Left renal pelvis (tissue), 4 donors: ENCODE results near the gene ARID5B. TPM values are rescaled to one million over a fixed set of nuclear protein-coding genes. Genes with fewer than 3 reads are reported as not detected.
A peak's percentile ranks its signal among the peaks of the same experiment; 100 is the strongest.
"Not testable (repeated sequence)": the region's sequence is repeated elsewhere in the genome, so short reads cannot be mapped to it uniquely, and the experiment has no call there.

Source experiments
- DNase-seq, 4 donors: peaks; one replicate each; pipeline ENCODE4 v3.0.0-alpha.2; 2013; ENCODE audit warnings: low read depth in 4 of 4, low spot score in 3 of 4
- polyA plus RNA-seq, 4 donors: library from polyadenylated mRNA; unstranded; fragments of 120-200 nt; gene quantifications; one replicate each; pipeline ENCODE4 v1.2.1, GENCODE V29; 2013; ENCODE audit not compliant: insufficient read length in 4 of 4

The ARID5B gene, protein sequence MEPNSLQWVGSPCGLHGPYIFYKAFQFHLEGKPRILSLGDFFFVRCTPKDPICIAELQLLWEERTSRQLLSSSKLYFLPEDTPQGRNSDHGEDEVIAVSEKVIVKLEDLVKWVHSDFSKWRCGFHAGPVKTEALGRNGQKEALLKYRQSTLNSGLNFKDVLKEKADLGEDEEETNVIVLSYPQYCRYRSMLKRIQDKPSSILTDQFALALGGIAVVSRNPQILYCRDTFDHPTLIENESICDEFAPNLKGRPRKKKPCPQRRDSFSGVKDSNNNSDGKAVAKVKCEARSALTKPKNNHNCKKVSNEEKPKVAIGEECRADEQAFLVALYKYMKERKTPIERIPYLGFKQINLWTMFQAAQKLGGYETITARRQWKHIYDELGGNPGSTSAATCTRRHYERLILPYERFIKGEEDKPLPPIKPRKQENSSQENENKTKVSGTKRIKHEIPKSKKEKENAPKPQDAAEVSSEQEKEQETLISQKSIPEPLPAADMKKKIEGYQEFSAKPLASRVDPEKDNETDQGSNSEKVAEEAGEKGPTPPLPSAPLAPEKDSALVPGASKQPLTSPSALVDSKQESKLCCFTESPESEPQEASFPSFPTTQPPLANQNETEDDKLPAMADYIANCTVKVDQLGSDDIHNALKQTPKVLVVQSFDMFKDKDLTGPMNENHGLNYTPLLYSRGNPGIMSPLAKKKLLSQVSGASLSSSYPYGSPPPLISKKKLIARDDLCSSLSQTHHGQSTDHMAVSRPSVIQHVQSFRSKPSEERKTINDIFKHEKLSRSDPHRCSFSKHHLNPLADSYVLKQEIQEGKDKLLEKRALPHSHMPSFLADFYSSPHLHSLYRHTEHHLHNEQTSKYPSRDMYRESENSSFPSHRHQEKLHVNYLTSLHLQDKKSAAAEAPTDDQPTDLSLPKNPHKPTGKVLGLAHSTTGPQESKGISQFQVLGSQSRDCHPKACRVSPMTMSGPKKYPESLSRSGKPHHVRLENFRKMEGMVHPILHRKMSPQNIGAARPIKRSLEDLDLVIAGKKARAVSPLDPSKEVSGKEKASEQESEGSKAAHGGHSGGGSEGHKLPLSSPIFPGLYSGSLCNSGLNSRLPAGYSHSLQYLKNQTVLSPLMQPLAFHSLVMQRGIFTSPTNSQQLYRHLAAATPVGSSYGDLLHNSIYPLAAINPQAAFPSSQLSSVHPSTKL
- 10 to 100 TPM; 24.7 to 54.5 (median 52.1) TPM for polyA plus RNA-seq

DNA sequence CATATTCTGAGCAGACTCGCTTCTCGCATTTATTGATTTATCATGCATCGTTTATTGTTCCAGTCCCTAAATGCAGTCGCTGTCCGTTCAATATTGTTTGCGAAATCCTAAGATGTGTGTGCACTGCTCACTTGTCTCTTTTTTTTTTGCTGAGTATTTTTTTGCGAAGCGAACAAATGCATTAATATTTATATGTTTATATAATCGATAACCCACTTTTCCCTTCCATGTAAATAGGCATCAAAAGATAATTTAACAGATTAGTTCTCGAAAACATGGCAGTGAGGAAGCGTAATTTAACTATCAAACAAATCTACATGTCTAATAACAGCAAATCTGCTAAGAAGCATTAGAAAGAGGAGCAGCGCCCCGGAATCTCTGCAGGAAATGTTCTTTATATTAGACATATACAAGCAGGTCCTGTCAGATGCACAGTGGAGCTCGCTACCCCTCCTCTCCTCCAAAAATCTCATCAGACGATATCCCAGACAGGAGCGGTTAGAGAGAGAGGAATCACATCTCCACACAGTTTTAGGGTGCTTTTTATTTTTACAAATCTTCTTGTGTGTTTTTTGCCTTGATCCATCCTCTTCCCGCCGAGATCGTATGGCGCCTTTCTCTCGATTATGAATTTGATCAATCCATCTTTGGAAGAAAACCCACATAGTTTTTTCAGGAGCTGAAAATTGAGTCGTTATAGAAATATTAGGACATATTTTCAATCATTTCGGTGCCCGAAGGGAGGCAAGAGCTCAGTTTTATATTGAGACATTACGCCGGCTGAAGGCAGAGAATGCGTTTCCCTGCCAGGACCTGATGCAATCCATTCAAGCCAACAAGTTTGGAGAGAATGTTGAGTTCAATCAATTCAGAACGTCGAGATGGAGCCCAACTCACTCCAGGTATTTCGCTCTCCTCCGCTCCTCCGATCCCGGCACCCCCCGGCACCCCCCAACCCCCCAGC is at the start of gene ARID5B:
Gene ARID5B, plus strand, starts transcription at position 871 of the 964 bp plus-strand sequence. Its CDS starts 11 bp downstream, at position 882.
- DNase-seq = no peak

DNA sequence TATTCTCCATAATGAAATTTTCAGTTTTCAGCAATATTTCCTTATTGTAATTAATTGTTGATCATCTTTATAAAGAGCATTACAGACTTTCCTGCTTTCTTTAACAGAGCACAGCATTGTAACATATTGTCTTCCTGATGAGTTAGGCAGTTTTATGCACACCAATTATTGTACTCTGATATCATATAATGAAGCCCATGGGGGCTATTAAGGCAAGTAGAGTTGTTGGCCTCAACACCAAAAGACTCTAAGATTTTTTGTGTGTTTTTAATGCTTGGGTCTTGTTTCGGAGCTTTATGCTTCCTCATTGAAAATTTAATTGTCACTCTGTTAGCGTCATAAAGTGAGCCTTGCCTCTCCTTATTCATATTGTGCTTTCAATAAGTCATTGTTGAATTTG is 49.2 kb upstream of the ARID5B start:
- no peak for DNase-seq

DNA sequence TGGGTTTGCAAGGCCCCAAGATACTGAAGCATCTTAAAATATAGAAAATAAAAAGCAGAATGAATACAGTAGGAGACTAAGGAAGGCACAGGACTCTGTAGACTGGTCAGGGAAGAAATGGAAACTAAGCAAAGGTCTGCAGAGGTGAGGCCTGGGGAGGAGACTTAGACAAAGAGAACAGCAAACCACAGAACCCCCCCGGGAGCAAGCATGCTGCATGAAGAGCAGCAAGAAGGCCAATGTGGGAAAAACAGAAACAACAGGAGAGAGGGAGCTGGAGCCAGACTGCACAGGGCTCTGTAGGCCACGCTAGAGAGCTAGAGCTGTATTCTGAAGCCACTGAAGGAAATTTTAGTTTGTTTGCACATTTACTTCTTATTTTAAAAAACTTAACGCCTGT is 45.7 kb upstream of the ARID5B start:
- no peak for DNase-seq

DNA sequence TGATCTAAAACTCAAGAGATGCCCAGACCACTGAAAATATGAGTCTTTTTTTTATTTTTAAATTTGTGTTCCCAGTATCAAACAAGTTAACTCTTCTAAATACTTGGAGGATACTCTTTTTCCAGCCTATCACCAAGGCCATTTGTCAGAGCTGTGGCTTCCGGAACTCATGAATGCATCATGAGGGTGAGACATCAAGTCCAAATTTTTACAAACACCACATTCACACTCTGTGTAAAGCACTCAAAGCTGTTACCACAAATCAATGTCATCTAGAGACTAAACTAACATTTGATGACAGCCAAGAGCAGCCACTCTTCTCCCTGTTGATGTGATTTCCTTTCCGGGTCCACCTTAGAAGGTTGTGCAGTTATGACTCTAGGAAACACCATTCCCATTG is 43.8 kb upstream of the ARID5B start:
- no peak for DNase-seq

DNA sequence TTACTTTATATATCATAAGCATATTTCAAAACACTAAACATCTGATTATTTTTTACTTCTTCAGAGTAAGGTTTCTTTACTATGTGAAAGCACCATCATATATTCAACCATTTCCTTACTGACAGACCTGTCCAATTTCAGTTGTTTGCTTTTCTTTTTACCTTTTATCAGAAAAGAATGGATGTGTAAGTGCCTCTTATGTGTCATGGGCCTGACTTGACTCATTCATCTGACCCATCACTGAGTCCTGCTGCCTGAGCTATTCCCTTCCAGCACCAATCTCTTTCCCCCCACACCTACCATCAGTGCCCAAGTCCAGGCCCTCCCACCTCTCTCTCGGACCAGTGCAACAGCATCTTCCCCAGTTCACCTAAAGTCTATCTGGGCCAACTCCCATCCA is 41.7 kb upstream of the ARID5B start:
- DNase-seq = no peak

DNA sequence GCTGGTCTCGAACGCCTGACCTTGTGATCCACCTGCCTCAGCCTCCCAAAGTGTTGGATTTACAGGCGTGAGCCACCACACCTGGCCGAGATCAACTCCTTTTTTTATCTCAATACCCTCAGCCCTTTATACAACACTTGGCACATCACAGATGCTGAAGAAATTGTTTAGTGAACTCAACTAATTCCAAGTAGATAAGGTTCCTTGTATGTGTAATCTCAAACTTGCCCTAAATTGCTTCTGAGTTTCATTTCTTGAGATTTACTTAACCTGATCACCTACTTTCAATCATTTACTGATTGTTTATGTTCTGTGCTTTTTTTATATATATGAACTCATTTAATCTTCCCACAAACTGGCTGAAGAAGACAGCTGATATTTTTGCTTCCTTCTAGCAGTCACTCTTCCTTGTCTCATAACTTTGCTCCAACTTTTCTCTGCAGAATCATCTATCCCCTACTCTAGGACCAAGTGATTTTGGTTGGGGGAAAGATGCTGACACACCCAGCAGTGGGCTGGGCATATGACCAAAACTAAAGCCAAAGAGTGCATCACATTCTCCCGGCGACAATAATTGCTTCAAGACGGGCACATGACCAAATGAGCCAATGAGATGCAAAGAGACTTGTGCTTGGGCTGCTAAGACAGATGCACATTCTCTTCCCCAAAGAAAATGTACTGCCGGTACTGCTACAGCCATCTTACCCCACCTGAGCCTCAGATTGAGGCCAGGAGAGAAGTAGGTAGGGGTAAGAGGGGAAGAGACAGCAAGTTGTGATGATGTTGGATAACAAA is 40.3 kb upstream of the ARID5B start:
- no peak for DNase-seq

DNA sequence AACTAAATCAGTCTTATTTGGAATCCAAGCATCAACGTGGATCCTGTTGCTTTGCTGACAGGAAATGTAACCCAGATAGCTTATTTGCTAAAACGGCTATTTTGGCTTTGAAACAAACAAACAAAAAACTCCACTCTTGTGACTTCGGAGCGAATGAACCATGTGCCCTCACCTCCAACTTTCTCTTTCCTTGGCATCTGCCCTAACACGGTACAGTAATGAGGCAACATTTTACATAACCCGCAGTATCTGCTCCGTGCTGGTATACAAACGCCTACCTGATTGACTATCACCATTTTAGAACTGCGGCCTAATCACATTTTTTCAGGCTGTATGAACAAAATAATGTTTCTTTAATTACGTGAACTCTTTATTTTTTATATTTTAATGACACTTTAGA is 37.5 kb upstream of the ARID5B start:
- no peak for DNase-seq

DNA sequence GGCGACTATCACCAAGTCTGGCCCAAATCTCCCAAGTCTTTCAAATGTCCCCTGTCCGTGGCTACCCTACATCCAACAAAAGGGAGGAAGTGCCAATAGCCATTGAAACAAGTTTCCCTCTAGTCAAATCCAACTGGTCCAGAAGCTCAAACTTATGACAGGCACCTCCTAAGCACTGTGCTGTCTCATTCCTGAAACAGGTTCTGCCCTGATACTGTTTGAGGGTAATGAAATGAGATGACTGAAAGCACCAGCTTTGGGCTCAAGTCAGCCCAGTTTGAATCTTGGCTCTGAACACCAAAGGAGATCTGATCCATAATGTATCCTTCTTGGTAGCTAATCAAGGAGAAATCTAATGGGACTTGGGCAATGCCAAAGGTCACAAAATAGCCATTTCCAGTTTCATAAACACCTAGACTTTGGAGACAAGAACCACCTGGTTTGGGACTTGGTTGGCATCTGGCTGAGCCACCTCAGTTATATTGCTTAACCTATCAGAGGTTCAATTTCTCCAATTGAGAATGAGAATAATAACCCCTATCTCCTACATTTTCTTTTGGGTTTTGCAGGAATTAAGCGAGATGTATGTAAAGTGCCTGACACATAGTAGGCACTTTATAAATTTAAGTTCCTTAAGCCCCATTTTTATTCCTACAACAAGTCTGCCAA is 34.7 kb upstream of the ARID5B start:
- DNase-seq = no peak

DNA sequence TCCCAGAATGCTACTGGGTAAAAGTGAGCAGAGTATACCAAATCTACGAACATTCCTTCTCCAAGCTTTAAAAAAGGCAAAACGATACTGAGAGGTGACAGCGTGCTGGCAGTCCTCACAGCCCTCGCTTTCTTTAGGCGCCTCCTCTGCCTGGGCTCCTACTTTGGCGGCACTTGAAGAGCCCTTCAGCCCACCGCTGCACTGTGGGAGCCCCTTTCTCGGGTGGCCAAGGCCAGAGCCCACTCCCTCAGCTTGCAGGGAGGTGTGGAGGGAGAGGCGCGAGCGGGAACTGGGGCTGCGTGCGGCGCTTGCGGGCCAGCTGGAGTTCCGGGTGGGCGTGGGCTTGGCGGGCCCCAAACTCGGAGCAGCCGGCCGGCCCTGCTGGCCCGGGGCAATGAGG is 34.1 kb upstream of the ARID5B start:
- not testable (repeated sequence) for DNase-seq

DNA sequence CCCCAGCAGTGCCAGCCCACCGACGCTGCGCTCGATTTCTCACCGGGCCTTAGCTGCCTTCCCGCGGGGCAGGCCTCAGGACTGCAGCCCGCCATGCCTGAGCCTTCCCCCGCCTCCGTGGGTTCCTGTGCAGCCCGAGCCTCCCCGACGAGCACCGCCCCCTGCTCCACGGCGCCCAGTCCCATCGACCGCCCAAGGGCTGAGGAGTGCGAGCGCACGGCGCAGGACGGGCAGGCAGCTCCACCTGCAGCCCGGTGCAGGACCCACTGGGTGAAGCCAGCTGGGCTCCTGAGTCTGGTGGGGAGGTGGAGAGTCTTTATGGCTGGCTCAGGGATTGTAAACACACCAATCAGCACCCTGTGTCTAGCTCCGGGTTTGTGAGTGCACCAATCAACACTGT is 33.7 kb upstream of the ARID5B start:
- not testable (repeated sequence) for DNase-seq

DNA sequence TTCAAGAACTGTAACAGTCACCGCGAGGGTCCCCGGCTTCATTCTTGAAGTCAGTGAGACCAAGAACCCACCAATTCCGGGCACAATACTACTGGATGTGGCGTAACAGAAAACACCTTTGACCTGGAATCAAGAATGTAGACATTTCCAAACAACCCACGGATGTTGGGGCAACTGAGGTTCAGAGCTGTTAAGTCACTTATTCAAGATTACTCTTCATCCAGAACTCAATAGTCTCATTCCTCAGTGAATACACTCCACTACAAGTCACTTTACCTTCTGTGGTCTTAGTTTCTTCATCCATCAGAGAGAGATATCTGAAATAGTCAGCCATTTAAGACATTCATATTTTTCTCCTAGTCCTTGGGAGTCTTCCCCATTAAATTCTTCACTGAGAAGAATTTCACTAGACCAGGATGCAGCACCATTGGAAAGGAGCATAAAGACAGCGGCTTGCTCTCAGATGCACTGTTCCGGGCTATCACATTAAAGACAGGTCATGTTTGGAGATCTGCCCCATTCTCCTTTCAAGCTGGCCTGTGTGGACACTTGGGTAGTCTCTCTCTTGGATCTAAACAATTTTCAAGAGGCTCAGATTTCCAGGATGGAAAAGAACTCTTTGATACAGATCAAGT is 32.3 kb upstream of the ARID5B start:
- DNase-seq = peak in 1 of 4 donors; percentile 14

DNA sequence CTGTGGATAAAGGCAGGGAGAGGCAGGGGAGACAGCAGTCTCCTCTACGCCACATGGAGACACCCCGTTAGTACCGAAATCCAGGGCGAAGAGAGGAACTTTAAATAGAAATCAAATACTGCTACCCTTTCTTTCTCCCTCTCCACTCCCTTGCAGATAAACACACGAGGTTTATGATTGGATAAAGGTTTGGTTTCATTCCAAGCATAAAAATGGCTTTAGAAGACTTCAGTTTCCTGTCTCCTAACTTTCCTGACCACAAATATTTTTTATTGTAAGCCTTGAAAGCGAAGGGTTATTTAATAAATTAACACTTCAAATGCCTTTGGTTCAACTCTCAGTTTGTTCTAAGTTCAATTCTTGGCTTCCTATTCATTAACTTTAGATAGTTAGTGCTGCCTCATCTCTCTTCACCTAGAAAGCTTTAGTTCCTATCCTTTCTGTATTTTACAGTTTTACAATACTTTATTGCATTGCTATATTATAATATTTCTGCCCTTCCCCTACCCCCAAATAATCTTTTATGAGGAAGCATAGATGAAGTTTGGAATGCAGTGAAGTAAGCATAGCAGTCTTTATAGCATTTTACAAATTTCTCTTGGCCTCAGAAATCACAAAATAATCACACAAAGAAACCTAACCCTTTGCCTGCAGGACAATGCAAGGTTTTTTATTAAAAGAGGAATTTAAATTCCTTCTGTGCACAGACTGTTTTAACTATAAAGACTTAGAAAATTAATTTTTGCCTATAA is 31.5 kb upstream of the ARID5B start:
- peak in 1 of 4 donors; percentile 19 for DNase-seq

DNA sequence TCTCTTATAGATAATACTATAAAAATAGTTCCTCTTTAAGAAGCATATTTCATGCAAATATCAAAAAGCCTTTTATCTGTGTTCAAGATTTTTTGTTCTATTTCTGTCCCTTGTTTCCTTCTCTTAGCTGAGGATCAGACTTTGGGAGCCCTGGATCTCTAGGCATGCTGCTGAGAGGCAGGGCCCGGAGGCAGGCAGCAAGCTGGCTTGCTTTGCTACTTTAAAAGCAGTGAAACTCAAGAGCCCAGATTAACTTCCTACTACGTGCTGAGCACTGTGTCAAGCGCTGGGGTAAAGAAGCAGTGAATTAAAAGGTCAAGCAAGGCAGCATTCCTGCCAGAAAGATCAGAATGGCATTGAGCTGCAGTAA is 31.0 kb upstream of the ARID5B start:
- DNase-seq = no peak

DNA sequence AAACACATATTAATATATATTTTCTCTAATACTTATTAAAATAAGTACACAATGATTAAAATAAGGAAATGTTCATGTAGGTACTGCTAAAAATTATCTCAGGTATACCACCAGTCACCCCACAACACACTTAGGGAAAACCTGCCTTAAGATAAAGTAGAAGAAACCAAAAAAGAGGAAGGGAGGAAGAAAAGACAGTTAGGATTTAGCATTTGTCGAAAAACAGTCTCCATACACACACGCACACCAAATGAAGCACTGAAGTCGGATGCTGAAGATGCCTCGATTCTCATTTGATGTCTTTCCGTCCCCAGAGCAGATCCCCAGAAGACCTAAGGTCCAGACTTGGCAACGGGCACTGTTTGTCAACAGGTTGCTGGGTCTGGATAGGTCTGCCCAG is 30.0 kb upstream of the ARID5B start:
- DNase-seq = no peak

DNA sequence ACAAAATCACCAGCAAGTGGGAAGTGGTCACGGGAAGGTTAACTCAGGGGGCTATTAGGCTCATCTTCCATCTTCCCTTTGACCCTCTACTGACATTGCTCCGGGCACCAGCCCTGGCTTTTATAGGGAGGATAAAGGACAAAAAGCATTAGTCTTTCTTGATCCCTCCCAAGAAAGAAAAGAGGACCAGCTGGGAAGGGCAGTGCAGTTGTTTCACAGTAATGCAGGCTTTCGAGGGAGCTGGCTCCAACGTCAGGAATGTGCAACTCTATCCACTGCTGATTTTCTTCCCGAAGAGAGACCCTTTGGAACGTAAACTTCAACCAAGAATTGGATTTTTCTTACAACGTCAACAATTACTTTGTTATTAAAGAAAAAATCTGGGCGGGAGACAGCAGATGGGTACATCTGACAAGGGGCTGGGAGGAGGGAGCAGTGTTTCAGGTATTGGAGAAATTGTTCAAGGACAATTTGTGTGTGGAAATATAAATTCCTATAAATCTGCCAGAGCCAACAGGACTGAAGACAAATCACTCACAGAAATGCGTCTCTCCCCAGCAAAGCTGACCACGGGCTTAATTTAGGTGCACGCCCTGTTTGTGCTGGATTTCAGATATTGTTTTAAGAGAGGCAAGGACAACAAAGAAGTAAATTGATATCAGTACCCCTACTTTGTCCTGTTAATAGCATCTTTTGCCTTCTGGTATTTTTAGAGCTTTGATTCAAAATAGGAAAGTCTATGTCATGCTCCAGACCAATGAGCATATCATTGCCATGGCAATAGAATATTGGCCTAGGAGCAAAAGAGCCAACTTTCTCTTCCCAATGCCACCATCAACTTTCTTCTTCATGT is 23.4 kb upstream of the ARID5B start:
- DNase-seq = no peak

DNA sequence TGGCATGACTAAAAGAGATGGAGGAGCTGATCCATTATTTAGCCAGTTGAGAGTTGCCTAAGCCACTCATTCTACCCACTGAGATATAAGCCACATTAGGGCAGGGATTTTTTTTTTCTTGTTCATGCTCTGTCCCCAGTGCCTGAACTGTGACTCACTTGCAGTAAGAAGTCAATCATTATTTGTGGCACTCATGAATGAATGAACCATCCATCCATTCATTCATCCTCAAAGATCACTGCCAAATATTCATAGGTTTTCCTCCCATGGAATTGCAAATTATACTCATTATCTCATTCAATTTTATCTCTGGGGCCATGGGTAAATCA is 22.8 kb upstream of the ARID5B start:
- no peak for DNase-seq
